HCT116 (cell line): ENCODE data around the gene HMGCL. TPM values are rescaled to one million over a fixed set of nuclear protein-coding genes. Genes with fewer than 3 reads are reported as not detected.
"Not testable (repeated sequence)": the region's sequence is repeated elsewhere in the genome, so short reads cannot be mapped to it uniquely, and the experiment has no call there.

Source experiments
- ATAC-seq: fragments of 200-7000 bp; cut with Tn5 transposase; 2 replicates; pipeline ENCODE4 v1.9.1; 2020; ENCODE audit warnings: mild to moderate bottlenecking, moderate library complexity
- BruUV-seq: library from RNA; stranded (reverse); fragments of 400-500 nt; replicated peaks from 2 replicates; lab custom pipeline; 2021; lab: Mats Ljungman, UMichigan
- CTCF ChIA-PET: fragments of 300-600 bp; sonication (Branson Sonifier 250); formaldehyde crosslinking; loops from one replicate; lab custom pipeline; 2021; ENCODE audit warnings: antibody characterized with exemption; lab: Charles Lee
- POLR2A ChIA-PET: fragments of 300-600, 350-600 bp; sonication (Branson Sonifier 250); formaldehyde crosslinking; loops from one replicate; lab custom pipeline; 2021; ENCODE audit warnings: antibody characterized with exemption; lab: Charles Lee
- RAD21 ChIA-PET, 2 experiments: fragments of 300-600 bp; sonication (Branson Sonifier 250); formaldehyde crosslinking; loops; one replicate each; lab custom pipeline; 2023; ENCODE audit warnings: low total read pairs in 2 of 2; ENCODE audit not compliant: uncharacterized antibody in 2 of 2, unreplicated experiment in 2 of 2, low non-redundant PET in 1 of 2; lab: Charles Lee
- DNase-seq: peaks from one replicate; pipeline ENCODE4 v3.0.0-alpha.2; 2010; ENCODE audit warnings: low read depth, low spot score
- H2AFZ ChIP-seq: fragments of 200-600 bp; shearing (Covaris generic), sonication (generic); 2 replicates; pipeline ENCODE4 v1.6.1; 2017; ENCODE audit warnings: low read depth, mixed run types, mixed read lengths, antibody characterized with exemption, low read length; ENCODE audit not compliant: poor library complexity, severe bottlenecking
- H3K27ac ChIP-seq: 2 replicates; pipeline ENCODE4 v1.5.1; 2012; ENCODE audit warnings: low read depth, low read length
- H3K27me3 ChIP-seq: fragments of 200-600 bp; sonication (generic); 2 replicates; pipeline ENCODE4 v1.6.1; 2016; ENCODE audit warnings: mixed run types, low read length, mixed read lengths; ENCODE audit not compliant: insufficient read depth
- H3K36me3 ChIP-seq, 2 experiments: fragments of 200-500 bp in 1 of 2; fragments of 200-600 bp in 1 of 2; sonication (Bioruptor generic) in 1 of 2; sonication (generic) in 1 of 2; 2 replicates each; pipeline versions ENCODE4 v1.5.1 to v1.6.1; 2014 to 2016; ENCODE audit warnings: low read length in 2 of 2, inconsistent platforms in 1 of 2, mixed read lengths in 1 of 2, mixed run types in 1 of 2; ENCODE audit not compliant: insufficient read depth in 2 of 2, control insufficient read depth in 1 of 2
- H3K4me1 ChIP-seq, 2 experiments: fragments of 200-600 bp in 1 of 2; sonication (generic) in 1 of 2; 2 replicates each; pipeline versions ENCODE4 v1.5.1 to v1.6.1; 2012 to 2017; ENCODE audit warnings: low read length in 2 of 2, inconsistent platforms in 1 of 2, mild to moderate bottlenecking in 1 of 2, mixed read lengths in 1 of 2, mixed run types in 1 of 2, moderate library complexity in 1 of 2; ENCODE audit not compliant: insufficient read depth in 2 of 2, control insufficient read depth in 1 of 2
- H3K4me2 ChIP-seq: fragments of 200-600 bp; sonication (generic); 2 replicates; pipeline ENCODE4 v1.6.1; 2017; ENCODE audit warnings: mixed run types, low read length, mixed read lengths
- H3K4me3 ChIP-seq, 2 experiments: fragments of 200-600 bp in 1 of 2; sonication (generic) in 1 of 2; replicated peaks in 1 of 2; 2 replicates each; pipeline ENCODE4 v1.5.1; 2011 to 2016; ENCODE audit warnings: low read length in 2 of 2, control low read depth in 1 of 2, low read depth in 1 of 2, mild to moderate bottlenecking in 1 of 2, mixed read lengths in 1 of 2, mixed run types in 1 of 2
- H3K79me2 ChIP-seq: fragments of 200-600 bp; sonication (generic); 2 replicates; pipeline ENCODE4 v1.6.1; 2017; ENCODE audit warnings: mild to moderate bottlenecking, mixed run types, low read length, moderate library complexity, mixed read lengths; ENCODE audit not compliant: insufficient read depth
- H3K9ac ChIP-seq: fragments of 200-600 bp; sonication (generic); 2 replicates; pipeline ENCODE4 v1.6.1; 2016; ENCODE audit warnings: low read length, mixed read lengths
- H3K9me2 ChIP-seq: fragments of 200-600 bp; sonication (generic), shearing (Covaris generic); 2 replicates; pipeline ENCODE4 v1.6.1; 2017; ENCODE audit warnings: mixed run types, mild to moderate bottlenecking, moderate library complexity; ENCODE audit not compliant: insufficient read depth
- H3K9me3 ChIP-seq, 2 experiments: fragments of 200-500 bp in 1 of 2; fragments of 200-600 bp in 1 of 2; sonication (Bioruptor generic) in 1 of 2; sonication (generic) in 1 of 2; 2 replicates each; pipeline ENCODE4 v1.6.1; 2014 to 2017; ENCODE audit warnings: low read length in 2 of 2, mixed read lengths in 2 of 2, inconsistent platforms in 1 of 2, low read depth in 1 of 2, mild to moderate bottlenecking in 1 of 2, mixed run types in 1 of 2, moderate library complexity in 1 of 2; ENCODE audit not compliant: control insufficient read depth in 1 of 2, insufficient read depth in 1 of 2
- H4K20me1 ChIP-seq: fragments of 200-600 bp; sonication (generic), shearing (Covaris generic); 2 replicates; pipeline ENCODE4 v1.6.1; 2017; ENCODE audit warnings: mixed run types, mild to moderate bottlenecking, moderate library complexity; ENCODE audit not compliant: insufficient read depth
- CBX3 ChIP-seq: IDR thresholded peaks from 2 replicates; pipeline ENCODE4 v1.6.1; 2012; ENCODE audit warnings: low read depth
- EGR1 ChIP-seq: IDR thresholded peaks from 2 replicates; pipeline ENCODE4 v1.6.1; 2012; ENCODE audit warnings: low read depth
- SRF ChIP-seq: IDR thresholded peaks from 2 replicates; pipeline ENCODE4 v1.6.1; 2012; ENCODE audit warnings: low read depth
- TCF7L2 ChIP-seq: IDR thresholded peaks from 2 replicates; pipeline ENCODE4 v1.7.0; 2011; ENCODE audit warnings: borderline replicate concordance, inconsistent platforms; ENCODE audit not compliant: insufficient read depth, insufficient read length; ENCODE audit errors: extremely low read depth
- ZFX ChIP-seq: fragments of 450-650 bp; IDR thresholded peaks from 2 replicates; pipeline ENCODE4 v1.6.1; 2017
- intact Hi-C: fragments of 100-400 bp; cut with micrococcal nuclease; formaldehyde crosslinking; loops from 2 replicates; pipeline ENCODE4 v1.10.0; 2022
- total RNA-seq: library from RNA; stranded (reverse); gene quantifications from one replicate; pipeline ENCODE4 v1.2.1, GENCODE V29; 2021; ENCODE audit not compliant: unreplicated experiment
- TF ChIP-seq, protein P1 (sequence below): IDR thresholded peaks from 2 replicates; pipeline ENCODE4 v1.6.1; 2011; ENCODE audit warnings: mild to moderate bottlenecking, low read length, moderate library complexity; ENCODE audit not compliant: insufficient replicate concordance; ENCODE audit errors: extremely low read depth

Gene HMGCL
- total RNA-seq, 1 experiment from 2014 or later, result 36.2 TPM

DNA sequence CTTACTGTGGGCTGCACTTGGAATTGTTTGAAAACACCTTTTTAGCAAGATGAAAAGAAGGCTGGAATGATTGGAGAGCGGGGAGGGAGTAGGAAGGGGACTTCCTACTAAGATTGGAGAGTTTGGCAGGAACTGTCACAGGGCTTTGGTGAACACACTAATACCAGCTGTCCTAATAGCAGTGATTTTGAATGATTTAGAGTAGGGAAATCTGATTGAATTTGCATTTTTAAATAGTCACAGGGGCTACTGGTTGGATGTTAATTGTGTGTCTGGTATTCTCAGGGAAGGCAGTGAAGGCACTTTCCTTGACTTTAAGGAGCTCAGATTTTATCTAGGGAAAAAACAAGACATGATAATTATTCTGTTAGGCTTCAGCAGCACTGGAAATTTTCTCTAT is 2.5 kb upstream of the HMGCL start:
- Histone ChIP-seq H3K4me3 (no peak overlapping the region), H3K9ac (no peak overlapping the region), H3K27ac (no peak overlapping the region), H3K9me2 (no peaks in the 10 kb centered on the region), H3K27me3 (no peaks in the 10 kb centered on the region), H3K9me3 (no peaks in the 10 kb centered on the region), H3K4me2 (no peak overlapping the region), H2AFZ (no peak overlapping the region), H3K36me3 (no peaks in the 10 kb centered on the region), H3K4me1 (peaks cover 2 to 18% of the 10 kb centered on the region in 2 experiments; a peak in 3 of 4 replicates), H4K20me1 (no peaks in the 10 kb centered on the region), H3K79me2 (peaks cover 11% of the 10 kb centered on the region)
- ChIA-PET CTCF (no interaction called here), RAD21 (no interaction called here), POLR2A (interaction anchor here (0.7 kb wide), 1 partner anchor 11 kb away, joined by 3 read pairs; no protein-coding TSS in a partner anchor)
- intact Hi-C loops, result no loop called here
- no TSS peak for BruUV-seq
- ATAC-seq, result no peak
- no peak for DNase-seq
- no peak for TF ChIP-seq SRF
- TF ChIP-seq TCF7L2, result no peak
- no peak for TF ChIP-seq ZFX
- TF ChIP-seq CBX3, result no peak
- TF ChIP-seq, protein P1, sequence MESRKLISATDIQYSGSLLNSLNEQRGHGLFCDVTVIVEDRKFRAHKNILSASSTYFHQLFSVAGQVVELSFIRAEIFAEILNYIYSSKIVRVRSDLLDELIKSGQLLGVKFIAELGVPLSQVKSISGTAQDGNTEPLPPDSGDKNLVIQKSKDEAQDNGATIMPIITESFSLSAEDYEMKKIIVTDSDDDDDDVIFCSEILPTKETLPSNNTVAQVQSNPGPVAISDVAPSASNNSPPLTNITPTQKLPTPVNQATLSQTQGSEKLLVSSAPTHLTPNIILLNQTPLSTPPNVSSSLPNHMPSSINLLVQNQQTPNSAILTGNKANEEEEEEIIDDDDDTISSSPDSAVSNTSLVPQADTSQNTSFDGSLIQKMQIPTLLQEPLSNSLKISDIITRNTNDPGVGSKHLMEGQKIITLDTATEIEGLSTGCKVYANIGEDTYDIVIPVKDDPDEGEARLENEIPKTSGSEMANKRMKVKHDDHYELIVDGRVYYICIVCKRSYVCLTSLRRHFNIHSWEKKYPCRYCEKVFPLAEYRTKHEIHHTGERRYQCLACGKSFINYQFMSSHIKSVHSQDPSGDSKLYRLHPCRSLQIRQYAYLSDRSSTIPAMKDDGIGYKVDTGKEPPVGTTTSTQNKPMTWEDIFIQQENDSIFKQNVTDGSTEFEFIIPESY, result no peak
- TF ChIP-seq EGR1, result no peak

DNA sequence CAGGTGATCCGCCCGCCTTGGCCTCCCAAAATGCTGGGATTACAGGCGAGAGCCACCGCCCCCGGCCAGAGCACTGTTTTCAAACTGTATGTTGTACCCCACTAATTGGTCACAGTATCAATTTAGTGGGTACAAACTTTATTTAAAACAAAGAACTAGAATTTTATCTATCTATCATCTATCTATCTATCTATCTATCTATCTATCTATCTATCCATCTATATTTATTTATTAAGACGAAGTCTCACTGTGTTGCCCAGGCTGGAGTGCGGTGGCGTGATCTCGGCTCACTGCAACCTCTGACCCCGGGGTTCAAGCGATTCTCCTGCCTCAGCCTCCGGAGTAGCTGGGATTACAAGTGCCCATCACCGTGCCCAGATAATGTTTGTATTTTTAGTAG is 1.4 kb upstream of the HMGCL start:
- intact Hi-C loops, POLR2A ChIA-PET, BruUV-seq: not testable (repeated sequence)

More for the DNA sequence above, 1.4 kb upstream of the HMGCL start:
- H3K36me3 ChIP-seq, H3K4me3 ChIP-seq, H4K20me1 ChIP-seq, H3K9me3 ChIP-seq, ATAC-seq, CTCF ChIA-PET, H3K27ac ChIP-seq, H3K27me3 ChIP-seq, DNase-seq, H3K9ac ChIP-seq, H3K9me2 ChIP-seq, H2AFZ ChIP-seq, H3K4me2 ChIP-seq, RAD21 ChIA-PET: not testable (repeated sequence)
- peaks cover 2 to 18% of the 10 kb centered on the region in 2 experiments; a peak in 3 of 4 replicates for H3K4me1 ChIP-seq
- peaks cover 11% of the 10 kb centered on the region for H3K79me2 ChIP-seq
